Karpas-422 (cell line): ENCODE results near the gene YPEL4. TPM values are rescaled to one million over a fixed set of nuclear protein-coding genes. Genes with fewer than 3 reads are reported as not detected.
"Not testable (repeated sequence)": the region's sequence is repeated elsewhere in the genome, so short reads cannot be mapped to it uniquely, and the experiment has no call there.

Experiments used
- DNase-seq: peaks from one replicate; pipeline ENCODE4 v3.0.0-alpha.2; 2015
- H2AFZ ChIP-seq: fragments of 200-600 bp; sonication (generic); 2 replicates; pipeline ENCODE4 v1.6.1; 2014; ENCODE audit warnings: antibody characterized with exemption, low read length, mixed read lengths
- H3K27ac ChIP-seq: fragments of 200-600 bp; sonication (generic); 2 replicates; pipeline ENCODE4 v1.5.1; 2014; ENCODE audit warnings: mild to moderate bottlenecking, low read length, moderate library complexity
- H3K27me3 ChIP-seq: fragments of 200-600 bp; sonication (generic); 2 replicates; pipeline ENCODE4 v1.6.1; 2014; ENCODE audit warnings: low read length, mixed read lengths
- H3K36me3 ChIP-seq: fragments of 200-600 bp; sonication (generic); 2 replicates; pipeline ENCODE4 v1.6.1; 2014; ENCODE audit warnings: low read length, mixed read lengths; ENCODE audit not compliant: insufficient read depth
- H3K4me1 ChIP-seq: fragments of 200-600 bp; sonication (generic); 2 replicates; pipeline ENCODE4 v1.6.1; 2014; ENCODE audit warnings: mild to moderate bottlenecking, low read length, mixed read lengths
- H3K4me2 ChIP-seq: fragments of 200-600 bp; sonication (generic); 2 replicates; pipeline ENCODE4 v1.6.1; 2014; ENCODE audit warnings: low read length, low read depth, mild to moderate bottlenecking; ENCODE audit not compliant: poor library complexity, severe bottlenecking
- H3K4me3 ChIP-seq: fragments of 200-600 bp; sonication (generic); 2 replicates; pipeline ENCODE4 v1.5.1; 2014; ENCODE audit warnings: mild to moderate bottlenecking, antibody characterized with exemption, low read length, mixed read lengths
- H3K79me2 ChIP-seq: fragments of 200-600 bp; sonication (generic); 2 replicates; pipeline ENCODE4 v1.6.1; 2014; ENCODE audit warnings: mild to moderate bottlenecking, low read length, mixed read lengths
- H3K9ac ChIP-seq: fragments of 200-600 bp; sonication (generic); 2 replicates; pipeline ENCODE4 v1.6.0; 2014; ENCODE audit warnings: low read length
- H3K9me2 ChIP-seq: fragments of 200-600 bp; sonication (generic), shearing (Covaris generic); replicated peaks from 2 replicates; pipeline ENCODE4 v1.6.0; 2014; ENCODE audit warnings: mild to moderate bottlenecking, low read length, moderate library complexity; ENCODE audit not compliant: insufficient read depth
- H3K9me3 ChIP-seq: fragments of 300-700, 200-600 bp; sonication (generic); 2 replicates; pipeline ENCODE4 v1.6.1; 2014; ENCODE audit warnings: low read length, mixed read lengths
- H4K20me1 ChIP-seq: fragments of 200-600 bp; sonication (generic); 2 replicates; pipeline ENCODE4 v1.6.1; 2014; ENCODE audit warnings: mild to moderate bottlenecking, antibody characterized with exemption, low read length, low read depth; ENCODE audit not compliant: insufficient read depth
- total RNA-seq: library from RNA; depleted of rRNA; stranded (reverse); fragments of >200 nt; shearing (Covaris generic); gene quantifications from 2 replicates; pipeline ENCODE4 v1.2.3, GENCODE V29; 2014; ENCODE audit warnings: low replicate concordance

The YPEL4 gene
- total RNA-seq, 1 experiment from 2014 or later = not detected

DNA sequence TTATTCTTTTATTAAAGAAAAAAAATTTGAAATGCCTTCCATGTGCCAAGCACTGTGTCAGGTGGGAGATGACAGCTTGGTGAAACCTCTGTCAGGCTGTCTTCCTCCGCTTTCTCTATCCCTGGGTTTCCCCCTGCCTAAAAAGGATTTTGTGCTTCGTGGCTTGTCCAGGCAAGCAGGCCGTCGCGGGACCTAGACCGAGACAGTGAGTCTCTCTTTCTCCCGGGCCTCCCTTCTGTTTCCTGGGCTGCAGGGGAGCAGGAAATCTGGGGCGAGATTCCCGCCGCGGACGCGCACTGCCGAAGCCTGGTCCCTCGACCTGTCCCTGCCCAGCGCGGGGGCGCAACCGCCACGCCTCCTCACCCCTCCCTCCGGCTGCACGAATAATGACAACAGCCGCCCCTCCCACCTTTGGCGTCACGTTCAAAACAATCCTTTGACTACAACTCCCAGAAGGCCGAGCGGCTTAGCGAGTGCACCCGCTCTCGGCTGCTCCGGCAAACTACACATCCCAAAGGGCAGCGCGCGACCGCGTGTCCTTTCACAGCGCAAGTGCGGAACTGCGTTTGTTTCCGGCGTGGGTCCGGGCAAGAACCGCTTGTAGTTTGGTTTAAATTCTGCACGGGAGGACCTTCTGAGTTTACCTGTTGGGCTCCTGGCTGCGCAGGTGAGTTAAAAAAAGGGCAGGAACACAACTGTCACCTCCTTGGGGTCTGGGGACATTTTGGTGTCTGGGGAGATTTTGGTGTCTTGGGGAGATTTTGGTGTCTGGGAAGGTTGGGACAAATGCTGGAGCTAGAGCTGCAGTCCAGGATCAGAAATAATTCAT lies 7.7 kb upstream of the YPEL4 start, which contains the start of gene CLP1:
Gene CLP1, plus strand, starts transcription at position 569 of the 829 bp plus-strand sequence. CDS start 1,715 bp downstream, outside the sequence.
- peak; percentile 99 for DNase-seq
- Histone ChIP-seq H3K9me3 (no peaks in the 10 kb centered on the region), H3K4me2 (peak within 1 kb of the TSS; percentile 100), H3K9ac (peak within 1 kb of the TSS; percentile 84), H3K27me3 (no peaks in the 10 kb centered on the region), H3K27ac (peak within 1 kb of the TSS; percentile 2; the same call in 1 of the 2 replicates), H3K4me1 (peaks cover 15% of the 10 kb centered on the region), H3K9me2 (no peaks in the 10 kb centered on the region), H2AFZ (peak within 1 kb of the TSS; percentile 80), H4K20me1 (0 out of 2 replicates have a peak, but pooled peaks cover 4% of the 10 kb centered on the region), H3K79me2 (peaks cover 41% of the 10 kb centered on the region), H3K4me3 (peak within 1 kb of the TSS; percentile 89), H3K36me3 (peaks cover 16% of the 10 kb centered on the region; the same call in 1 of the 2 replicates)

DNA sequence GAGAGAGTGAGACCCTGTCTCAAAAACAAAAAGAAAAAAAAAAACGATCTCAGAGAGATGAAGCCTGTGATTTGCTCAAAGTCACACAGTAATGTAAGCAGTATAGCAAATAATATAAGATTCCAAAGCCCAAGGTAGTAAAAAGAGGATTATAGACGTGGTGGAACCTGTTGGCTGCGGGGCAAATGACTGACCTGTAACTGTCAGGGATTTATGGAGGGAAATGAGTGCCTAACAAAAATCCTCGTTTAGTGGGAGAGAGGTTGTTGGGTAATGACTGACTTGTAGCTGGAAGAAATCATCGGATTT lies 7.1 kb upstream of the YPEL4 start:
- Histone ChIP-seq H3K9ac (peak overlapping the region; percentile 73), H3K27me3 (no peaks in the 10 kb centered on the region), H3K9me3 (no peaks in the 10 kb centered on the region), H3K4me1 (peaks cover 15% of the 10 kb centered on the region), H3K27ac (no peak overlapping the region), H3K36me3 (peaks cover 16% of the 10 kb centered on the region; the same call in 1 of the 2 replicates), H2AFZ (peak overlapping the region; percentile 80), H3K9me2 (no peaks in the 10 kb centered on the region), H3K4me2 (peak overlapping the region; percentile 100), H3K79me2 (peaks cover 41% of the 10 kb centered on the region), H3K4me3 (peak overlapping the region; percentile 89), H4K20me1 (0 out of 2 replicates have a peak, but pooled peaks cover 4% of the 10 kb centered on the region)
- DNase-seq = no peak

DNA sequence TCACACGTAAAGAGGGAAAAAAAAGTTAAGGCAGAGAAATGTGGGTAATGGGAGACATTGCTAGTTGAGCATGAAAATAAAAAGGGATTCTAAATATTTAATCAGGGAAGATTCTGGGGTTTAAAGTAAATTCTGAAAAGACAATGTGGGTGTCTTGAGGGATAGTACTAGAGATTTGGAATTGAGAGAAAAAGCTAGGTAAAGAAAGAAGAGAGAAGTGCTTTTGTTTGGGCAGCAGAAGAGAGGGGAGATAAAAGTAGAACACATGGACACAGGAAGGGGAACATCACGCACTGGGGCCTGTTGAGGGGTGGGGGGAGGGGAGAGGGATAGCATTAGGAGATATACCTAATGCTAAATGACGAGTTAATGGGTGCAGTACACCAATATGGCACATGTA lies 3.5 kb upstream of the YPEL4 start:
- H3K27ac ChIP-seq = no peak overlapping the region
- H3K27me3 ChIP-seq = no peaks in the 10 kb centered on the region; the same call in 1 of the 2 replicates
- H3K4me3 ChIP-seq = no peak overlapping the region
- no peaks in the 10 kb centered on the region for H3K9me2 ChIP-seq
- 0 out of 2 replicates have a peak, but pooled peaks cover 2% of the 10 kb centered on the region for H4K20me1 ChIP-seq
- H3K4me2 ChIP-seq = no peak overlapping the region
- no peak overlapping the region for H3K9ac ChIP-seq
- H3K36me3 ChIP-seq = no peaks in the 10 kb centered on the region
- H3K4me1 ChIP-seq = peaks cover 16% of the 10 kb centered on the region
- H2AFZ ChIP-seq = 0 out of 2 replicates have a peak overlapping the region, but pooled peaks have one; percentile 43
- no peak for DNase-seq
- no peaks in the 10 kb centered on the region for H3K9me3 ChIP-seq
- peaks cover 6% of the 10 kb centered on the region for H3K79me2 ChIP-seq

DNA sequence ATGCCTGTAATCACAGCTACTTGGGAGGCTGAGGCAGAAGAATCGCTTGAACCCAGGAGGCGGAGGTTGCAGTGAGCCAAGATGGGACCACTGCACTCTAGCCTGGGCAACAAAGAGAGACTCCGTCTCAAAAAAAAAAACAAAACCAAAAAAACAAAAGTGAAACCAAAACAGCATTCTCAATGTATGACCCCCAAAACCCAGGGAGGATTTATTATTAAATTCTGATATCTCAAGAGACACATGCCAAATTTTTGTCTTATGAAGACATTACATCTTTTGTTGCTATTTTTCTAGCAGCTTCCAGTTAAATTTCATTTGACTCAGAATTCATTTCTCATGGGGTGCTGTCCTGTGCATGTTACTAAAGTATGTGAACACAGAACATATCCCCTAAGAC lies 3.0 kb upstream of the YPEL4 start:
- H3K27me3 ChIP-seq = no peaks in the 10 kb centered on the region; the same call in 1 of the 2 replicates
- no peaks in the 10 kb centered on the region for H3K9me3 ChIP-seq
- H3K36me3 ChIP-seq = no peaks in the 10 kb centered on the region
- 0 out of 2 replicates have a peak overlapping the region, but pooled peaks have one; percentile 43 for H2AFZ ChIP-seq
- peaks cover 1% of the 10 kb centered on the region for H3K79me2 ChIP-seq
- H3K27ac ChIP-seq = no peak overlapping the region
- H3K4me1 ChIP-seq = peaks cover 15% of the 10 kb centered on the region
- DNase-seq = no peak
- no peaks in the 10 kb centered on the region for H4K20me1 ChIP-seq
- H3K4me3 ChIP-seq = no peak overlapping the region
- no peak overlapping the region for H3K4me2 ChIP-seq
- no peak overlapping the region for H3K9ac ChIP-seq
- H3K9me2 ChIP-seq = no peaks in the 10 kb centered on the region

DNA sequence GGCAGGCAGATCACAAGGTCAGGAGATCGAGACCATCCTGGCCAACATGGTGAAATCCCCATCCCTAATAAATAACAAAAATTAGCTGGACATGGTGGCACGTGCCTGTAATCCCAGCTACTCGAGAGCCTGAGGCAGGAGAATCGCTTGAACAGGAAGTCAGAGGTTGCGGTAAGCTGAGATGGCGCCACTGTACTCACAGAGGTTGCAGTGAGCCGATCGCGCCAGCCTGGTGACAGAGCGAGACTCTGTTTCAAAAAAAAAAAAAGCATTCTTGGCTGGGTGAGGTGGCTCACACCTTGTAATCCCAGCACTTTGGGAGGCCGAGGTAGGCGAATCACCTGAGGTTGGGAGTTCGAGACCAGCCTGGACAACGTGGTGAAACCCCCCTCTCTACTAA lies 2.5 kb upstream of the YPEL4 start:
- H3K79me2 ChIP-seq, H3K9me3 ChIP-seq, H3K27me3 ChIP-seq, H3K9ac ChIP-seq, H3K9me2 ChIP-seq, DNase-seq, H3K27ac ChIP-seq, H3K36me3 ChIP-seq, H3K4me3 ChIP-seq, H3K4me2 ChIP-seq, H4K20me1 ChIP-seq, H2AFZ ChIP-seq: not testable (repeated sequence)
- peaks cover 15% of the 10 kb centered on the region for H3K4me1 ChIP-seq

DNA sequence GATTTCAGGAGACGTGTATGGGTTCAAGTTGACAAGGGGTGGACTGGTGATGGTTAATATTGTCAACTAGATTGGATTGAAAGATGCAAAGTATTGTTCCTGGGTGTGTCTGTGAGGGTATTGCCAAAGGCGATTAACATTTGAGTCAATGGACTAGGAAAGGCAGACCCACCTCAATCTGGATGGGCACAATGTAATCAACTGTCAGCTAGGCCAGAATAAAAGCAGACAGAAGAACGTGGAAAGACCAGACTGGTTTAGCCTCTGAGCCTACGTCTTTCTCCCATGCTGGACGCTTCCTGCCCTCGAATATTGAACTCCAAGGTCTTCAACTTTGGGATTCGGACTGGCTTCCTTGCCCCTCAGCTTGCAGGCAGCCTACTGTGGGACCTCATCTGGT lies 1.7 kb upstream of the YPEL4 start:
- H3K9ac ChIP-seq = no peak overlapping the region
- H3K4me1 ChIP-seq = peaks cover 8% of the 10 kb centered on the region
- no peak overlapping the region for H3K4me3 ChIP-seq
- no peak for DNase-seq
- H3K27me3 ChIP-seq = no peaks in the 10 kb centered on the region; the same call in 1 of the 2 replicates
- no peaks in the 10 kb centered on the region for H3K9me2 ChIP-seq
- H4K20me1 ChIP-seq = no peaks in the 10 kb centered on the region
- no peaks in the 10 kb centered on the region for H3K36me3 ChIP-seq
- H3K27ac ChIP-seq = no peak overlapping the region
- H3K79me2 ChIP-seq = no peaks in the 10 kb centered on the region
- H2AFZ ChIP-seq = no peak overlapping the region
- H3K4me2 ChIP-seq = no peak overlapping the region
- no peaks in the 10 kb centered on the region for H3K9me3 ChIP-seq

DNA sequence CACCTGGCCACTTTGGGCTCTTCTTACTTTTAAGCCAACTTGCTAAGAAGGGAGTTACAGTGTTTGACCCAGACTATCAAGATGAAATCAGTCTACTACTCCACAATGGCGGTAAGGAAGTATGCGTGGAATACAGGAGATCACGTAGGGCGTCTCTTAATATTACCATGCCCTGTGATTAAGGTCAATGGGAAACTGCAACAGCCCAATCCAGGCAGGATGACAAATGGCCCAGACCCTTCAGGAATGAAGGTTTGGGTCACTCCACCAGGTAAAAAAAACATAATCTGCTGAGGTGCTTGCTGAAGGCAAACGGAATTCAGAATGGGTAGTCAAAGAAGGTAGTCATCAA lies 1.0 kb upstream of the YPEL4 start:
- Histone ChIP-seq H3K27ac (no peak overlapping the region), H3K9me2 (no peaks in the 10 kb centered on the region), H3K36me3 (no peaks in the 10 kb centered on the region), H2AFZ (no peak overlapping the region), H3K79me2 (no peaks in the 10 kb centered on the region), H3K4me2 (no peak overlapping the region), H3K4me1 (peaks cover 8% of the 10 kb centered on the region), H3K9ac (no peak overlapping the region), H3K4me3 (no peak overlapping the region), H3K27me3 (no peaks in the 10 kb centered on the region; the same call in 1 of the 2 replicates), H4K20me1 (no peaks in the 10 kb centered on the region), H3K9me3 (no peaks in the 10 kb centered on the region)
- DNase-seq = no peak

DNA sequence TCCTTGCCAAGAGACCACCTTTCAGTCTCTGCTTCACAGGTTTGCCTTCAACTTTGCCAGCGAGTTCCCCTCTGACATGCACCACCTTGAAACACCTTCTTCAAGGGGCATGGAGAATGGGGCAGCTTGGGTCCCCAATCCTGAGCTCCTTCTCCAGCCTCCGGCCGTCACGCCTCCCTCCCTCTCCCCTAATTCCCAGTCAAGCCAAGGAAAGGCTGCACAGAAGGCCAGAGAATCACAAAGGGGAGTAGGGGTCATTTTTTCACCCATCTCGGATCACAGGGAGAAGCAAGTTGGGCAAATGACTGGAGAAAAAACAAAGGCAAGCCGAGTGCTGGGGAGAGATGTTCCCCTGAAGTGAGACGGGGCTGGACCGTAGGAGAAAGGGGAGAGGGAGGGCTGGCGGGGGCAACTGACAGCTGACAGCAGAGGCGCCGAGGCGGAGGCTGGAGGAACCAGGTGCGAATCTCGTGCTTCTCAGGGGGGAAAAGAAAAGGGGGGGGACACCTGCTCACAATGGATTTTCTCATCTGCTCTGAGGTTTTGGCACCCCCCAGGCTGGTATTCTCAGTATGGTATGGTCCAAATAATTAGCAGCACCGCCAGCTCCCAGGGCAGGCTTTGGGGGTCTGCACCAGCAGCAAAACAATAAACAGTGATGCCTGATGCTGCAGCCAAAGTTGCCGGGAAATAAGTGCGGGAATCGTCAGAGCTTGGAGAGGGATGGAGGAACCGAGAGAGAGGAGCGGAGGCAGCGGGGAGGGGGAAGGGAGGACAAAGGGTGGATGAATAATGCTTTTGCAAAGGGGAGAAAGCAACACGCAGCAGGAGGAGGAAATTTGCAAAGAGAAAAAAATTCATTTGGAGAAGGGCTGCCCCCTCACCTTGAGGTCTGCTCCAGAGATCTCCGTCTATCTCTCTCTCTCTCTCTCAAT lies 644 bp downstream of the YPEL4 start:
- DNase-seq = peak; percentile 48
- Histone ChIP-seq H3K9me3 (no peaks in the 10 kb centered on the region), H3K9me2 (no peaks in the 10 kb centered on the region), H3K9ac (peak overlapping the region; percentile 14; the same call in 1 of the 2 replicates), H3K27ac (no peak overlapping the region), H3K4me1 (peaks cover 8% of the 10 kb centered on the region), H3K4me3 (no peak overlapping the region), H4K20me1 (no peaks in the 10 kb centered on the region), H3K4me2 (peak overlapping the region; percentile 32), H2AFZ (no peak overlapping the region), H3K27me3 (no peaks in the 10 kb centered on the region; the same call in 1 of the 2 replicates), H3K79me2 (no peaks in the 10 kb centered on the region), H3K36me3 (no peaks in the 10 kb centered on the region)
